GM19455 (cell line): ENCODE data around the gene SNRPD2.

Experiments used
- ATAC-seq: cut with Tn5 transposase; IDR thresholded peaks from one replicate; pipeline ENCODE4 v1.9.1; 2021; ENCODE audit not compliant: unreplicated experiment

The SNRPD2 gene

GRCh38 chr19:45659096-45659729 lies 32.5 kb downstream of the SNRPD2 start:
- no peak for ATAC-seq

GRCh38 chr19:45657520-45658167 lies 34.1 kb downstream of the SNRPD2 start:
- ATAC-seq = no peak

DNA sequence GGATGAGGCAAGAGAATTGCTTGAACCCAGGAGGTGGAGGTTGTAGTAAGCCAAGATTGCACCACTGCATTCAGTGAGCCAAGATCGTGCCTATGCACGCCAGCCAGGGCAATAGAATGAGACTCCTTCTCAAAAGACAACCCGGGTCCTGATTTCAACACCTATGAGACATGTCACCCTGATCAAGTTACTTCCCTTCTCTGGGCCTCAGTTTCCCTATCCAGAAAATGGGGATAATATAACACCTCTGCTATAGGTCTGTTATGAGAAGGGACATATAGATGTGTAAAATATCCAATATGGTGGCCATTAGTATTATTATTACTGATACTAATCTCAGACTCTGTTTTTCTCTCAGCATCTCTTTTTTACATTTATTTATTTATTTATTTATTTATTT lies 36.7 kb downstream of the SNRPD2 start:
- no peak for ATAC-seq

DNA sequence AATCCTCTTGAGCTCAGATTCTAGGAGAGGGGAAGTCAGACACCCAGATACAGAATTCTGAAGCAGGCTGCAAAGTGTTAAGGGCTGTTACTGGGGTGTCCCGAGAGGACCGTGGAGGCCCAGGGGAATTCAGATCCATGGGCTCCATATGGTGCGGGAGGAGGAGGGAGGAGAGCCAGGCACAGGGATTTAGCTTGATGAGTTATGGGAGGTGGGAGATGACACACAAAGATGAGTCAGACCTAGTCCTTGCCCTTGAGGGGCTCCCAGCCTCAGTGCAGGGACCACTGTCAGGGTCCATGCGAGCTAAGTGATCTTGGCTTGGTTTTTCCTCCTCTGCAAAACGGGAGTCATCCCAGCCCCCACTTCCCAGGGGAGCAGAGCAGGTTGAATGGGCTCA lies 38.1 kb downstream of the SNRPD2 start:
- no peak for ATAC-seq

GRCh38 chr19:45650722-45651121 lies 41.0 kb downstream of the SNRPD2 start:
- no peak for ATAC-seq

DNA sequence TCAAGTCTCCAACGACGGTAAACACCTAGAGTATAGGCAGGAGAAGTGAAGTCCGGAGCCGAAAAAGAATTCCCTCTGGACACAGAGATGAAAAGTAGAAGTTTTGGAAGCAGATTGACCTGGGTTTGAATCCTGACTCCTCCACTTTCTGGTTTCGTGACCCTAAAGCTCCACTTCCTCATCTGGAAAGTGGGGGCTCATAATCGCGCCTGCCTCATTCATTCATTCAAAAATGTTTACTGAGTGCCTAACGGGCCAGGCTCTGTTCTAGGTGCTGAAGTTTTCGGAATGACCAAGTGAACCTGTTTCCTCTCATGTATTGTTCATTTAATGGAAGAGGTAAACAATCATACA lies 45.4 kb downstream of the SNRPD2 start:
- ATAC-seq = no peak

GRCh38 chr19:45645631-45646344 lies 46.0 kb downstream of the SNRPD2 start:
- ATAC-seq = peak; percentile 44

GRCh38 chr19:45645068-45645630 lies 46.6 kb downstream of the SNRPD2 start:
- no peak for ATAC-seq

- no peak for ATAC-seq
These were observed 47.6 kb downstream of the SNRPD2 start for GRCh38 chr19:45643927-45644771.

DNA sequence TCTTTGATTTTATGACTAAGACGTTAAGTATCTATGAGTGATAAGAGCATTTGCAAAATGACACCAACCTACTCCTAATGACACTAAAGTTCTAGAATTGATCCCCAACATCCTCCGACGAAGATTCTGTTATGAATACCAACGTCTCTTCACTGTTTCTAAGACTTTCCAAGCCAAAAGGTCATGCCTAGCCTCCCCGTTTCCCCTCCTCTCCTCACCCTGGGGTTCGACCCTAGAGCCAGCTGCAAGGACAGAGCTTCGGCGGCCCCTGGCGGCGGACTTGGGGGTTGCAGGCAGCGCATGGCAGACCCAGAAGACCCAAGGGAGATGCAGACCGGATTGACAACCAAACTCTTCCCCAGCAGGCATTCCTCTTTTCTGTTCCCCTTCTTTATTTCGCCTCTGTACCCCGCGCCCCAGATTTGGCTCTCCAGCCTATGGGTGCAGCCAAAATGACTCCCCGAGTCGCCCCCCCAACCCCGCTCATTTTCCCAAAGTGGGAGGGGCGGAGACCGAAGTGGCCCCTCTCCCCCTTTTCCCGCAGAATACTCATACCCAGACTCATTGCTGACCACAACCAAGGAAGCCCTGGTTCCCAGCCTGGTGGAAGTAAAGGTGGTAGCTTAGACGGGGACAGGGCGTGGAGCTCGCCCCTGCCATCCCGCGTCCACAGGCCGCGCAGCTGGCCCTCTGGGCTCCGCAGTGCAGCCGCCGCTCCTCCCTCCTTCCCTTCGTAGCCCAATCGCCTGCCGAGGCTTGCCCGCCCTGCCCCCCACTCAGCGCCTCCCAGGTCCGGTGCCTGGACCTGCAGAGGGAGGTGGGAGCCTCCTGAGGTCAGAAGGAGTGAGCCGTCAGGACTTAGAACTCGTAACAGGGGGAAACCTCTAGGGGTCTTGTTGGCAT lies 48.5 kb downstream of the SNRPD2 start:
- no peak for ATAC-seq

- no peak for ATAC-seq
These were observed 50.3 kb downstream of the SNRPD2 start for GRCh38 chr19:45641274-45642105.

DNA sequence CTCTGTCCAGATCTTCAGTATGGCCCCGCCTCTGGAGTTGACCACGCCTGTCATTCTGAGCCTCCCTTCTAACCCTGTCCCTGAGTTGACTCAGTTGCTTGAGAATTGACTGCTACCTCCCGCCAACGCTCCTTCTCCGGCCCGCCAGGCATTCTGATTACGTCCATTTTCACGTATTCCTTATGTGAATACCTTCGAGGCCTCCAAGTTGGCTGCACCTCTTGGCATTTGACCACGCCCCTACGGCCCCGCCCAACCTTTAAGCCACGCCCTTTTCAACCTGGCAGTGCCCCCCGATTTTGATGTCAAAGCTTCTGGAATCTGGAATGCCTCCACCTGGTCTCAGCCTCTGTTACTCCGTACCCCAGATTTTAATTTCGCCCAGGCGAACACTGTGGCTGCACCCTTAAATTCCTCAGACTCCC lies 50.9 kb downstream of the SNRPD2 start:
- no peak for ATAC-seq

GRCh38 chr19:45638930-45639729 lies 52.6 kb downstream of the SNRPD2 start, which contains the start of gene EML2:
TSS of gene EML2 (minus strand) at chr19:45639397. CDS start at chr19:45639376, 21 bp downstream.
- no peak for ATAC-seq

- no peak for ATAC-seq
These were observed 53.7 kb downstream of the SNRPD2 start for GRCh38 chr19:45637890-45638667.
